ENCODE measurements around the gene RNF151.

RNF151 gene

DNA sequence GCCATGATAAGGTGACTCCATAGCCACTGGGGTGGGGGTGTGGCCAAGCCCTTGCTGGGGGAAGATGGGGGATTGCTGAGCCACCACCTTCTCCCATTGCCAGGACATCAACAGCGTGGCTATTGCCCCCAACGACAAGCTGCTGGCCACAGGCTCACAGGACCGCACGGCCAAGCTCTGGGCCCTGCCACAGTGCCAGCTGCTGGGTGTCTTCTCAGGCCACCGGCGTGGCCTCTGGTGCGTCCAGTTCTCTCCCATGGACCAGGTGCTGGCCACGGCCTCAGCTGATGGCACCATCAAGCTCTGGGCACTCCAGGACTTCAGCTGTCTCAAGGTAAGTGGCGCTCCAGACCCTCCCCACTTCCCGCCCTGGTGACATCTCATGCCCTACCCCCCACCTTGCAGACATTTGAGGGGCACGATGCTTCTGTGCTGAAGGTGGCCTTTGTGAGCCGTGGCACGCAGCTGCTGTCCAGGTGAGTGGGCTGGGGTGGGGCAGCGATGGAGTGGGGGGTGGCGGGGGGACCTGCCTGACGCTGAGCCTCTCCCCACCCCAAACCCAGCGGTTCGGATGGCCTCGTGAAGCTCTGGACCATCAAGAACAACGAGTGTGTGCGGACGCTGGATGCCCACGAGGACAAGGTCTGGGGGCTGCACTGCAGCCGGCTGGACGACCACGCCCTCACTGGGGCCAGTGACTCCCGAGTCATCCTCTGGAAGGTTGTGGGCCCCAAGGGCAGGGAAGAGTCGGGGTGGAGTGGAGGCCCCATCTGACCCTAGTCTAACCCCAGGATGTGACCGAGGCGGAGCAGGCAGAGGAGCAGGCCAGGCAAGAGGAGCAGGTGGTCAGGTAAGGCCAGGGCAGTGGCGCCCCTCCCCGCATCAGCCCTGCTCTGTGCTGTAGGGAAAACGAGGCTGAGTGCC, 10.6 kb downstream of the RNF151 start:
- DNase-seq (ENCODE audit: low read depth): no peak
- TF ChIP-seq, protein P1, sequence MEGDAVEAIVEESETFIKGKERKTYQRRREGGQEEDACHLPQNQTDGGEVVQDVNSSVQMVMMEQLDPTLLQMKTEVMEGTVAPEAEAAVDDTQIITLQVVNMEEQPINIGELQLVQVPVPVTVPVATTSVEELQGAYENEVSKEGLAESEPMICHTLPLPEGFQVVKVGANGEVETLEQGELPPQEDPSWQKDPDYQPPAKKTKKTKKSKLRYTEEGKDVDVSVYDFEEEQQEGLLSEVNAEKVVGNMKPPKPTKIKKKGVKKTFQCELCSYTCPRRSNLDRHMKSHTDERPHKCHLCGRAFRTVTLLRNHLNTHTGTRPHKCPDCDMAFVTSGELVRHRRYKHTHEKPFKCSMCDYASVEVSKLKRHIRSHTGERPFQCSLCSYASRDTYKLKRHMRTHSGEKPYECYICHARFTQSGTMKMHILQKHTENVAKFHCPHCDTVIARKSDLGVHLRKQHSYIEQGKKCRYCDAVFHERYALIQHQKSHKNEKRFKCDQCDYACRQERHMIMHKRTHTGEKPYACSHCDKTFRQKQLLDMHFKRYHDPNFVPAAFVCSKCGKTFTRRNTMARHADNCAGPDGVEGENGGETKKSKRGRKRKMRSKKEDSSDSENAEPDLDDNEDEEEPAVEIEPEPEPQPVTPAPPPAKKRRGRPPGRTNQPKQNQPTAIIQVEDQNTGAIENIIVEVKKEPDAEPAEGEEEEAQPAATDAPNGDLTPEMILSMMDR (IDR thresholded peaks at IDR 0.05; ENCODE audit: control insufficient read depth, extremely low read depth, insufficient read depth): no peak
- H3K4me3 ChIP-seq (ENCODE audit: low read depth, low read length): no peak overlapping the region

DNA sequence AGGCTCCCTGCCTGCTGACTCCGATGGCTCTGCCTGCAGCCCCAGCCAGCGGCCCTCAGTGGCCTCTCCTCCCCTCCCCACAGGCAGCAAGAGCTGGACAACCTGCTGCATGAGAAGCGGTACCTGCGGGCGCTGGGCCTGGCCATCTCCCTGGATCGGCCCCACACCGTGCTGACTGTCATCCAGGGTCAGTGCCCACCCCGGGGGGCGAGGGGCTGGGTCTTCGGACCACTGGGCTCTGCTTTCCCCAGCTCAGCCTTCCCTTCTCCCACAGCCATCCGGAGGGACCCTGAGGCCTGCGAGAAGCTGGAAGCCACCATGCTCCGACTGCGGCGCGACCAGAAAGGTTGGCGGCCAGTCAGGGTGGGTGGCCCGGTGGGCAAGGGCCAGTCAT, 11.2 kb downstream of the RNF151 start:
- no peak overlapping the region for H3K4me3 ChIP-seq (ENCODE audit: low read depth, low read length)
- TF ChIP-seq, protein P1 (IDR thresholded peaks at IDR 0.05; ENCODE audit: control insufficient read depth, extremely low read depth, insufficient read depth): no peak
- DNase-seq (ENCODE audit: low read depth): no peak

DNA sequence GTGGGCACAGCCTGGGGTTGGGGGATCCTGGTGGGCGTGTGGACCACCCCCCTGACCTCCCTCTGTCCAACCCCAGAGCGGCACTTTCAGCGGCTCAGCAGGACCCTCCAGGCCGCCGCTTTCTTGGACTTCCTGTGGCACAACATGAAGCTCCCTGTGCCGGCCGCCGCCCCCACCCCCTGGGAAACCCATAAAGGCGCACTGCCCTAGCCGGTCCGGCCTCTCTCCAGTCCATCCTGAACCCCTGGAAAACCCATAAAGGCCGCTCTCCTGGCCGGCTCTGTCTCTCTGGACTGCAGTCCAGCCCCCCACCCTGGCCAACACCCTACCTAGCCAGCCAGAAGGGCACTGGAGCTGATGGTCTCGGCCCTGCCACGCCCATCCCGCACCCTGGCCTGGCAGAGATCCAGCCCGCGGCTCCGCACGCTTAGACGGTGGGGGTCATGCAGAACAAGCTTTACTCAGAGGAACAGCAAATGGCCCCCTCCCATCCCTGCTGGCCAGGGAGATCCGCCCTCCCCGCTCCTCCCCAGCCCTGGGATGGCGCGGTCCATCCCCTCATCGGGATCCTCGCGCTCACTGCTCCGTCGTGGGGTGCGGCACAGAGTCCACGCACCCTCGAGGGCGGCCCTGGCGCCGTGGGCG, 11.9 kb downstream of the RNF151 start:
- no peak for DNase-seq (ENCODE audit: low read depth)
- H3K4me3 ChIP-seq (ENCODE audit: low read depth, low read length): no peak overlapping the region
- TF ChIP-seq, protein P1 (IDR thresholded peaks at IDR 0.05; ENCODE audit: control insufficient read depth, extremely low read depth, insufficient read depth): no peak

DNA sequence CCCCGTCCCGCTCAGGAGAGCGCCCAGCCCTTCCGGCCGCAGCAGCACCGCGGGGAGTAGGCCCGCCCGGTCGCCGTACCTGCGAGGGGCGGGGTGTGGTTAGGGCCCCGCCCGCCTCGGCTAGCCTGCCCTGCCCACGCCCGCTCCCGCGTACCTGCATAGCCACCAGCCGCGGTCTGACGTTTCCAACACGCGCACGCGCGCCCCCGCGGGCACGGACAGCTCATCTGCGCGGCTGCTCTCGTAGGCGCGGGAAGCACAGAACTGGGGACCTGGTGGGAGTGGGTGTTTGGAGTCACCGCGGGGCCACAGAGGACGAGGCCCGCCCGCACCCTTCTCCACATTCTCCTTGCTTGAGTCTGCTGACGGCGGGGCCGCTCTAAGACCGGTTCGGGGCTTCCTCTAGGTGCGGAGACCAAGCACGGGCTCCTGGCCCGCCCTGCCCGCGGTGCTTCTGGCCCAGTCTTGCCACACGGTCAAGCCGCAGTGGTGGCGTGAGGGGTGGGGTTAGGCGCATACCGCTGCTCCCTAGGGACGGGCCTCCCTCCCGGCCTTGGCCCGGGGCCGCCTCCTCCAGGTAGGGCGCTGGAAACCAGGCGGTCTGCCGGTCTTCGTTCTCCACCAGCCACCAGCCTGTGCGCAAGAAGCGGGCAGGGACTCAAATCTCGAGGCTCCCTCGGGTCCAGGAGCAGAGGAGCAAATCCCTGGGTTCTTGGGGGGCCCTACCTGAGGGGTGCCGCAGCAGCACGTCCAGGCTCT, 12.8 kb downstream of the RNF151 start:
- H3K4me3 ChIP-seq (ENCODE audit: low read depth, low read length): no peak overlapping the region
- no peak for DNase-seq (ENCODE audit: low read depth)
- TF ChIP-seq, protein P1 (IDR thresholded peaks at IDR 0.05; ENCODE audit: control insufficient read depth, extremely low read depth, insufficient read depth): no peak

DNA sequence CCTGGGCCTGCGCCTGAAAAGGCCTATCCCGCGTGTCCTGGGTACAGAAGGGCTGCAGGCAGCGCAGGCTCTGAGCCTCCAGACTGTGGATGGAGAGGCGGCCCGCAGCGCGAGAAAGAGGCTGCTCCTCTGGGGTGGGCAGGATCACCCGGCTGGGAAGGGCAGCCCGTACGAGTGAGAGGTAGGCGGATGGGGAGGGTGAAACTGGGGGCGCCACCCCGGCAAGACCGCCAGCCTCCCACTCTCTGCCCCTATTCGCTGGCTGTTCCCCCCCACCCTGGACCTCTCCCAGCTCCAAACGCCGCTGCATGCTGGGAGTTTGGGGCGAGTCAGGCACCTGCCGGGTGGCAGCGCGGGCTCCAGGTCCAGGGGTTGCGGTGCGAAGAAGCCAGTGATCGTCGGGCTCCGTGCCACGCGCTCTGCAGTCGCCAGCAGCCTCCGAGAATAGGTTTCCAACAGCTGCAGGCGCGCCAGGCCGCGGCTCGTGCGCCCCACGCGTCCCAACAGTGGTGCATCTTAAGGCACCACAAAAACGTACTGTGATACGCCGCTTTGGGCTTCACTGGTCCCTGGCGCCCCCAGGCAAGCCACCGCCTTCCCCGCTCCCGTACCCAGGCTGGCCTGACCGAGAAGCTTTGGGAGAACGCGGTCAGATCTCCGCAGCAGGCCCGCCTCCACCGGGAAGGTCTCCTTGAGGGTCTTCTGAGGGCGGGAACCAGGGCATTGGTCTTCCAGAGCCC, 13.5 kb downstream of the RNF151 start:
- no peak for DNase-seq (ENCODE audit: low read depth)
- TF ChIP-seq, protein P1 (IDR thresholded peaks at IDR 0.05; ENCODE audit: control insufficient read depth, extremely low read depth, insufficient read depth): no peak
- H3K4me3 ChIP-seq (ENCODE audit: low read depth, low read length): no peak overlapping the region

DNA sequence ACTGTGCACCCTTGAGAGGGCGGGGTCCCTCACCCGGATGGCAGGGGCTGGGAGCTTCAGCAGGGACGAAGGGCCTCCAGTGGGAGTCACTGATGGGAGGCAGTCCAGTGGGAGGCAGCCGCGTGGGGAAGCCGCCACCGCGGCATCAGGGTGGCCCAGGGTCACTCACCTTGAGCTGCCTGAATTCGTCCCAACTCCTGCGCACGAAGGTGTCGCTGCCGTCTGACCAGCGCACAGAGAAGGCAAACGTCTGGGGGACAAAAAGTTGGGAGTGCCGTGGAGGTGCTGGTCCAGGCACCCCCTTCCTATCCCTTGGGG, 14.1 kb downstream of the RNF151 start:
- H3K4me3 ChIP-seq (ENCODE audit: low read depth, low read length): no peak overlapping the region
- TF ChIP-seq, protein P1 (IDR thresholded peaks at IDR 0.05; ENCODE audit: control insufficient read depth, extremely low read depth, insufficient read depth): no peak
- no peak for DNase-seq (ENCODE audit: low read depth)

Data from LNCaP clone FGC (cell line).